Measurements from ENCODE around the gene HMGN1.

DNA sequence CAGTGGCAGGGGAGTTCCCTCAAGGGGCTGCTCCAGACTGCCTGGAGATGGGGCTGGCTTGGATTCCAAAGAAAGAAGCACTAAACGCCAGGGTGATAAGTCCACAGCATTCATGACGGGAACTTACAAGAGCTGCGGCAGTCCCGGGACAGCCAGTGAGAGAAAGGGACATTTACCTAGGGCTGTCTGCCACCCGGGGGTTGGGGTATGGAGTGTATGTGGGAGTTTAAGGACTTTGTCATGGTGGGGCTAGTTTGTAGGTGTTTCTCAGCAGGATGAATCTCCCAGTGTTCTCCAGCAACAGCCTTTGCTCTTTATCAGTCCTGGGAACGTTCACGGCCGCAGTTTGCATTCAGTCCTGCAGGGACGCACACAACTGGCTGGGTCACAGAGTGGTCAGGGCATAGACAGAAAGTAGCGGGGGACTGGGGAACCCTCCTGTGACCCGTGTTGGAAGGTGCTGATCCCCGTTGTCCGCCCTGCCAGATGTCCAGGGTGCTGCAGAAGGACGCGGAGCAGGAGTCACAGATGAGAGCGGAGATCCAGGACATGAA is 41.4 kb upstream of the HMGN1 start:
- TF ChIP-seq POLR2A (IDR thresholded peaks at IDR 0.05): no peak
- TF ChIP-seq, protein P1, sequence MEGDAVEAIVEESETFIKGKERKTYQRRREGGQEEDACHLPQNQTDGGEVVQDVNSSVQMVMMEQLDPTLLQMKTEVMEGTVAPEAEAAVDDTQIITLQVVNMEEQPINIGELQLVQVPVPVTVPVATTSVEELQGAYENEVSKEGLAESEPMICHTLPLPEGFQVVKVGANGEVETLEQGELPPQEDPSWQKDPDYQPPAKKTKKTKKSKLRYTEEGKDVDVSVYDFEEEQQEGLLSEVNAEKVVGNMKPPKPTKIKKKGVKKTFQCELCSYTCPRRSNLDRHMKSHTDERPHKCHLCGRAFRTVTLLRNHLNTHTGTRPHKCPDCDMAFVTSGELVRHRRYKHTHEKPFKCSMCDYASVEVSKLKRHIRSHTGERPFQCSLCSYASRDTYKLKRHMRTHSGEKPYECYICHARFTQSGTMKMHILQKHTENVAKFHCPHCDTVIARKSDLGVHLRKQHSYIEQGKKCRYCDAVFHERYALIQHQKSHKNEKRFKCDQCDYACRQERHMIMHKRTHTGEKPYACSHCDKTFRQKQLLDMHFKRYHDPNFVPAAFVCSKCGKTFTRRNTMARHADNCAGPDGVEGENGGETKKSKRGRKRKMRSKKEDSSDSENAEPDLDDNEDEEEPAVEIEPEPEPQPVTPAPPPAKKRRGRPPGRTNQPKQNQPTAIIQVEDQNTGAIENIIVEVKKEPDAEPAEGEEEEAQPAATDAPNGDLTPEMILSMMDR (IDR thresholded peaks at IDR 0.05): no peak

Data from Peyer's patch (tissue), 4 donors.